ENCODE results near the gene ADK. TPM values are rescaled to one million over a fixed set of nuclear protein-coding genes. Genes with fewer than 3 reads are reported as not detected.

Gene ADK
- polyA plus RNA-seq, 1 experiment = 19.4 TPM

- no peaks in the 10 kb centered on the region for H3K36me3 ChIP-seq (ENCODE audit: control insufficient read depth, insufficient read depth, low read length)
- H3K27me3 ChIP-seq (ENCODE audit: control insufficient read depth, insufficient read depth, low read length) = no peaks in the 10 kb centered on the region
- ChIA-PET CTCF (interaction anchor here (0.6 kb wide), 1 partner anchor 163 kb away, joined by 3 read pairs; no protein-coding TSS in a partner anchor), POLR2A (no interaction called here)
- TF ChIP-seq, protein P1, sequence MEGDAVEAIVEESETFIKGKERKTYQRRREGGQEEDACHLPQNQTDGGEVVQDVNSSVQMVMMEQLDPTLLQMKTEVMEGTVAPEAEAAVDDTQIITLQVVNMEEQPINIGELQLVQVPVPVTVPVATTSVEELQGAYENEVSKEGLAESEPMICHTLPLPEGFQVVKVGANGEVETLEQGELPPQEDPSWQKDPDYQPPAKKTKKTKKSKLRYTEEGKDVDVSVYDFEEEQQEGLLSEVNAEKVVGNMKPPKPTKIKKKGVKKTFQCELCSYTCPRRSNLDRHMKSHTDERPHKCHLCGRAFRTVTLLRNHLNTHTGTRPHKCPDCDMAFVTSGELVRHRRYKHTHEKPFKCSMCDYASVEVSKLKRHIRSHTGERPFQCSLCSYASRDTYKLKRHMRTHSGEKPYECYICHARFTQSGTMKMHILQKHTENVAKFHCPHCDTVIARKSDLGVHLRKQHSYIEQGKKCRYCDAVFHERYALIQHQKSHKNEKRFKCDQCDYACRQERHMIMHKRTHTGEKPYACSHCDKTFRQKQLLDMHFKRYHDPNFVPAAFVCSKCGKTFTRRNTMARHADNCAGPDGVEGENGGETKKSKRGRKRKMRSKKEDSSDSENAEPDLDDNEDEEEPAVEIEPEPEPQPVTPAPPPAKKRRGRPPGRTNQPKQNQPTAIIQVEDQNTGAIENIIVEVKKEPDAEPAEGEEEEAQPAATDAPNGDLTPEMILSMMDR (IDR thresholded peaks at IDR 0.05; ENCODE audit: insufficient read depth, low read depth, low read length) = no peak
- H3K4me3 ChIP-seq (ENCODE audit: low read depth, low read length) = no peak overlapping the region
- DNase-seq (ENCODE audit: low read depth) = no peak
Observed at GRCh38 chr10:74328388-74328787, 177.4 kb downstream of the ADK start.

- Histone ChIP-seq H3K36me3 (ENCODE audit: control insufficient read depth, insufficient read depth, low read length) (no peaks in the 10 kb centered on the region), H3K27me3 (ENCODE audit: control insufficient read depth, insufficient read depth, low read length) (no peaks in the 10 kb centered on the region), H3K4me3 (ENCODE audit: low read depth, low read length) (no peak overlapping the region)
- no peak for DNase-seq (ENCODE audit: low read depth)
- TF ChIP-seq, protein P1 (IDR thresholded peaks at IDR 0.05; ENCODE audit: insufficient read depth, low read depth, low read length) = no peak
- CTCF ChIA-PET = no interaction called here
- POLR2A ChIA-PET = no interaction called here
Observed at GRCh38 chr10:74329873-74330272, 178.9 kb downstream of the ADK start.

DNA sequence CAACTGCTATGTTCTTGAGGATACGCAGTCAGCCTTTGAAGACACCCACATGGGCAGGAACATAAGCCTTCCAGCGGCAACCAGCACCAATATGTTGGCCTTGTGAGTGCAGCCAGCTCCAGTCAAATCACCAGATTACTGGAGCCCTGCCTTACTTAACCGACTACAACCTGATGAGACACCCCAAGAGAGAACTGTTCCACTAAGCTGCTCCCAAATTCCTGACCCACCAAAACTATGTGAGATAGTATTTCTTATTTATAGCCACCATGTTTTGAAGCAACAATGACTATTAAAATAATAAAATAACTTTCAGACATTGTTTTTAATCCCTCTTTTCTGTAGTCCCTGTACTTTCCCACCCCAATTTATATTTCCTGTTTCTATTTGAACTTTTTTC, 179.6 kb downstream of the ADK start:
- Histone ChIP-seq H3K4me3 (ENCODE audit: low read depth, low read length) (no peak overlapping the region), H3K27me3 (ENCODE audit: control insufficient read depth, insufficient read depth, low read length) (no peaks in the 10 kb centered on the region), H3K36me3 (ENCODE audit: control insufficient read depth, insufficient read depth, low read length) (no peaks in the 10 kb centered on the region)
- POLR2A ChIA-PET = no interaction called here
- CTCF ChIA-PET = no interaction called here
- TF ChIP-seq, protein P1 (IDR thresholded peaks at IDR 0.05; ENCODE audit: insufficient read depth, low read depth, low read length) = no peak
- DNase-seq (ENCODE audit: low read depth) = no peak

DNA sequence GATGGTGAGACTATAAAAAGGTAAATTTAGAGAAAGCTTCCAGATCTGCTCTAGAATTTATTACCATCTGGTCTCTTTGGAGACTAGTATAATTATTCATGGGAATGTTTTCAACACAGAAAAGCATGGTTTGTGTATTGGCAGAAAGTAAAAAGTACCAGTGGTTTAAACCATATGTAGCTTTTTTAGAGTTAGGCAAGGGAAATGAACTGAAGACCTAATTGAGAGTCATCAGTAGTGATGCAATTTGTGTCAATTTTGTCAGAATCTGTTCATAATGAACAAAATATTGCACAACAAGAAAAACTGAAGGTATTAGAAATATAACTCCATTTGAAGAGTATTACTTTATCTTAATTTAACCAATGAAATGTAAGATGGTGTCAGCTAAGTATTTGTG, 181.4 kb downstream of the ADK start:
- ChIA-PET CTCF (interaction anchor here (0.6 to 1.3 kb wide), 4 partner anchors 15 to 695 kb away, joined by 3 to 4 read pairs (median 3); no protein-coding TSS in a partner anchor), POLR2A (no interaction called here)
- no peak overlapping the region for H3K4me3 ChIP-seq (ENCODE audit: low read depth, low read length)
- no peaks in the 10 kb centered on the region for H3K27me3 ChIP-seq (ENCODE audit: control insufficient read depth, insufficient read depth, low read length)
- H3K36me3 ChIP-seq (ENCODE audit: control insufficient read depth, insufficient read depth, low read length) = no peaks in the 10 kb centered on the region
- TF ChIP-seq, protein P1 (IDR thresholded peaks at IDR 0.05; ENCODE audit: insufficient read depth, low read depth, low read length) = no peak
- peak; percentile 39 for DNase-seq (ENCODE audit: low read depth)

GRCh38 chr10:74333174-74333573, 182.2 kb downstream of the ADK start:
- ChIA-PET POLR2A (no interaction called here), CTCF (interaction anchor here (1.3 kb wide), 1 partner anchor 14 kb away, joined by 4 read pairs; no protein-coding TSS in a partner anchor)
- peak; percentile 64 for DNase-seq (ENCODE audit: low read depth)
- TF ChIP-seq, protein P1 (IDR thresholded peaks at IDR 0.05; ENCODE audit: insufficient read depth, low read depth, low read length) = no peak
- Histone ChIP-seq H3K27me3 (ENCODE audit: control insufficient read depth, insufficient read depth, low read length) (no peaks in the 10 kb centered on the region), H3K36me3 (ENCODE audit: control insufficient read depth, insufficient read depth, low read length) (no peaks in the 10 kb centered on the region), H3K4me3 (ENCODE audit: low read depth, low read length) (no peak overlapping the region)

All from BJ (cell line).